ENCODE measurements around the gene BRD7. TPM values are rescaled to one million over a fixed set of nuclear protein-coding genes. Genes with fewer than 3 reads are reported as not detected.

Gene BRD7
- total RNA-seq, 1 experiment from 2014 or later = 122 TPM

DNA sequence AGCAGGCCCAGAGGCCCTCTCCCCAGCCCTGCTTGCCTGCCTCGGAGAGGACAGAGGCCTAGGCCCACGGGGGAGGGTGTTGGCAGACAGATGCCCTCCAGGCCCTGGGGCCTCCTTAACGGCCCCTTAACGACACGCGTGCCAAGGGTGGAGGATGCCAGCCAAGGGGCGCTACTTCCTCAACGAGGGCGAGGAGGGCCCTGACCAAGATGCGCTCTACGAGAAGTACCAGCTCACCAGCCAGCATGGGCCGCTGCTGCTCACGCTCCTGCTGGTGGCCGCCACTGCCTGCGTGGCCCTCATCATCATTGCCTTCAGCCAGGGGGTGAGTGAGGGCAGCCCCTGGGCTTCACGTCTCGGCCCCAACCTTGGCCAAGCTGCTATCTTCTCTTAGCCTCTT lies 80.8 kb downstream of the BRD7 start (continued):
- TF ChIP-seq, protein P1, sequence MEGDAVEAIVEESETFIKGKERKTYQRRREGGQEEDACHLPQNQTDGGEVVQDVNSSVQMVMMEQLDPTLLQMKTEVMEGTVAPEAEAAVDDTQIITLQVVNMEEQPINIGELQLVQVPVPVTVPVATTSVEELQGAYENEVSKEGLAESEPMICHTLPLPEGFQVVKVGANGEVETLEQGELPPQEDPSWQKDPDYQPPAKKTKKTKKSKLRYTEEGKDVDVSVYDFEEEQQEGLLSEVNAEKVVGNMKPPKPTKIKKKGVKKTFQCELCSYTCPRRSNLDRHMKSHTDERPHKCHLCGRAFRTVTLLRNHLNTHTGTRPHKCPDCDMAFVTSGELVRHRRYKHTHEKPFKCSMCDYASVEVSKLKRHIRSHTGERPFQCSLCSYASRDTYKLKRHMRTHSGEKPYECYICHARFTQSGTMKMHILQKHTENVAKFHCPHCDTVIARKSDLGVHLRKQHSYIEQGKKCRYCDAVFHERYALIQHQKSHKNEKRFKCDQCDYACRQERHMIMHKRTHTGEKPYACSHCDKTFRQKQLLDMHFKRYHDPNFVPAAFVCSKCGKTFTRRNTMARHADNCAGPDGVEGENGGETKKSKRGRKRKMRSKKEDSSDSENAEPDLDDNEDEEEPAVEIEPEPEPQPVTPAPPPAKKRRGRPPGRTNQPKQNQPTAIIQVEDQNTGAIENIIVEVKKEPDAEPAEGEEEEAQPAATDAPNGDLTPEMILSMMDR (IDR thresholded peaks at IDR 0.05) = no peak
- TF ChIP-seq GABPB1 (CRISPR knock-in tag; IDR thresholded peaks at IDR 0.05) (no peak), TEAD1 (CRISPR knock-in tag; IDR thresholded peaks at IDR 0.05) (no peak), TEAD4 (CRISPR knock-in tag; IDR thresholded peaks at IDR 0.05) (no peak), ZBTB43 (CRISPR knock-in tag; IDR thresholded peaks at IDR 0.05) (no peak), NR1H2 (CRISPR knock-in tag; IDR thresholded peaks at IDR 0.05) (no peak), PREB (CRISPR knock-in tag; IDR thresholded peaks at IDR 0.05; ENCODE audit: borderline replicate concordance) (no peak)
- TF ChIP-seq, protein P2, sequence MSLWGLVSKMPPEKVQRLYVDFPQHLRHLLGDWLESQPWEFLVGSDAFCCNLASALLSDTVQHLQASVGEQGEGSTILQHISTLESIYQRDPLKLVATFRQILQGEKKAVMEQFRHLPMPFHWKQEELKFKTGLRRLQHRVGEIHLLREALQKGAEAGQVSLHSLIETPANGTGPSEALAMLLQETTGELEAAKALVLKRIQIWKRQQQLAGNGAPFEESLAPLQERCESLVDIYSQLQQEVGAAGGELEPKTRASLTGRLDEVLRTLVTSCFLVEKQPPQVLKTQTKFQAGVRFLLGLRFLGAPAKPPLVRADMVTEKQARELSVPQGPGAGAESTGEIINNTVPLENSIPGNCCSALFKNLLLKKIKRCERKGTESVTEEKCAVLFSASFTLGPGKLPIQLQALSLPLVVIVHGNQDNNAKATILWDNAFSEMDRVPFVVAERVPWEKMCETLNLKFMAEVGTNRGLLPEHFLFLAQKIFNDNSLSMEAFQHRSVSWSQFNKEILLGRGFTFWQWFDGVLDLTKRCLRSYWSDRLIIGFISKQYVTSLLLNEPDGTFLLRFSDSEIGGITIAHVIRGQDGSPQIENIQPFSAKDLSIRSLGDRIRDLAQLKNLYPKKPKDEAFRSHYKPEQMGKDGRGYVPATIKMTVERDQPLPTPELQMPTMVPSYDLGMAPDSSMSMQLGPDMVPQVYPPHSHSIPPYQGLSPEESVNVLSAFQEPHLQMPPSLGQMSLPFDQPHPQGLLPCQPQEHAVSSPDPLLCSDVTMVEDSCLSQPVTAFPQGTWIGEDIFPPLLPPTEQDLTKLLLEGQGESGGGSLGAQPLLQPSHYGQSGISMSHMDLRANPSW (CRISPR knock-in tag; conservative IDR thresholded peaks at IDR 0.05; ENCODE audit: low read depth) = no peak
- TF ChIP-seq, protein P3, sequence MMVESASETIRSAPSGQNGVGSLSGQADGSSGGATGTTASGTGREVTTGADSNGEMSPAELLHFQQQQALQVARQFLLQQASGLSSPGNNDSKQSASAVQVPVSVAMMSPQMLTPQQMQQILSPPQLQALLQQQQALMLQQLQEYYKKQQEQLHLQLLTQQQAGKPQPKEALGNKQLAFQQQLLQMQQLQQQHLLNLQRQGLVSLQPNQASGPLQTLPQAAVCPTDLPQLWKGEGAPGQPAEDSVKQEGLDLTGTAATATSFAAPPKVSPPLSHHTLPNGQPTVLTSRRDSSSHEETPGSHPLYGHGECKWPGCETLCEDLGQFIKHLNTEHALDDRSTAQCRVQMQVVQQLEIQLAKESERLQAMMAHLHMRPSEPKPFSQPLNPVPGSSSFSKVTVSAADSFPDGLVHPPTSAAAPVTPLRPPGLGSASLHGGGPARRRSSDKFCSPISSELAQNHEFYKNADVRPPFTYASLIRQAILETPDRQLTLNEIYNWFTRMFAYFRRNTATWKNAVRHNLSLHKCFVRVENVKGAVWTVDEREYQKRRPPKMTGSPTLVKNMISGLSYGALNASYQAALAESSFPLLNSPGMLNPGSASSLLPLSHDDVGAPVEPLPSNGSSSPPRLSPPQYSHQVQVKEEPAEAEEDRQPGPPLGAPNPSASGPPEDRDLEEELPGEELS (CRISPR knock-in tag; IDR thresholded peaks at IDR 0.05) = no peak

- DNase-seq (ENCODE audit: low spot score) (no peak), ATAC-seq (no peak)
- Mint-ChIP-seq H3K36me3 (peaks cover 6% of the 10 kb centered on the region; the same call in 1 of the 2 replicates), H3K9me3 (peaks cover 6% of the 10 kb centered on the region), H3K4me1 (no peaks in the 10 kb centered on the region), H3K4me3 (no peak overlapping the region), H3K27me3 (ENCODE audit: low read depth) (no peaks in the 10 kb centered on the region; the same call in 1 of the 2 replicates), H3K27ac (no peak overlapping the region)
- TF ChIP-seq HMGA2 (CRISPR knock-in tag; IDR thresholded peaks at IDR 0.05) (no peak), ZNF232 (CRISPR knock-in tag; IDR thresholded peaks at IDR 0.05) (no peak), ZNF671 (CRISPR knock-in tag; IDR thresholded peaks at IDR 0.05) (no peak), TCF7 (CRISPR knock-in tag; IDR thresholded peaks at IDR 0.05; ENCODE audit: low read depth) (no peak), ZNF121 (CRISPR knock-in tag; IDR thresholded peaks at IDR 0.05) (no peak), E2F5 (CRISPR knock-in tag; IDR thresholded peaks at IDR 0.05) (no peak), CREM (CRISPR knock-in tag; IDR thresholded peaks at IDR 0.05) (no peak)
- TF ChIP-seq, protein P4, sequence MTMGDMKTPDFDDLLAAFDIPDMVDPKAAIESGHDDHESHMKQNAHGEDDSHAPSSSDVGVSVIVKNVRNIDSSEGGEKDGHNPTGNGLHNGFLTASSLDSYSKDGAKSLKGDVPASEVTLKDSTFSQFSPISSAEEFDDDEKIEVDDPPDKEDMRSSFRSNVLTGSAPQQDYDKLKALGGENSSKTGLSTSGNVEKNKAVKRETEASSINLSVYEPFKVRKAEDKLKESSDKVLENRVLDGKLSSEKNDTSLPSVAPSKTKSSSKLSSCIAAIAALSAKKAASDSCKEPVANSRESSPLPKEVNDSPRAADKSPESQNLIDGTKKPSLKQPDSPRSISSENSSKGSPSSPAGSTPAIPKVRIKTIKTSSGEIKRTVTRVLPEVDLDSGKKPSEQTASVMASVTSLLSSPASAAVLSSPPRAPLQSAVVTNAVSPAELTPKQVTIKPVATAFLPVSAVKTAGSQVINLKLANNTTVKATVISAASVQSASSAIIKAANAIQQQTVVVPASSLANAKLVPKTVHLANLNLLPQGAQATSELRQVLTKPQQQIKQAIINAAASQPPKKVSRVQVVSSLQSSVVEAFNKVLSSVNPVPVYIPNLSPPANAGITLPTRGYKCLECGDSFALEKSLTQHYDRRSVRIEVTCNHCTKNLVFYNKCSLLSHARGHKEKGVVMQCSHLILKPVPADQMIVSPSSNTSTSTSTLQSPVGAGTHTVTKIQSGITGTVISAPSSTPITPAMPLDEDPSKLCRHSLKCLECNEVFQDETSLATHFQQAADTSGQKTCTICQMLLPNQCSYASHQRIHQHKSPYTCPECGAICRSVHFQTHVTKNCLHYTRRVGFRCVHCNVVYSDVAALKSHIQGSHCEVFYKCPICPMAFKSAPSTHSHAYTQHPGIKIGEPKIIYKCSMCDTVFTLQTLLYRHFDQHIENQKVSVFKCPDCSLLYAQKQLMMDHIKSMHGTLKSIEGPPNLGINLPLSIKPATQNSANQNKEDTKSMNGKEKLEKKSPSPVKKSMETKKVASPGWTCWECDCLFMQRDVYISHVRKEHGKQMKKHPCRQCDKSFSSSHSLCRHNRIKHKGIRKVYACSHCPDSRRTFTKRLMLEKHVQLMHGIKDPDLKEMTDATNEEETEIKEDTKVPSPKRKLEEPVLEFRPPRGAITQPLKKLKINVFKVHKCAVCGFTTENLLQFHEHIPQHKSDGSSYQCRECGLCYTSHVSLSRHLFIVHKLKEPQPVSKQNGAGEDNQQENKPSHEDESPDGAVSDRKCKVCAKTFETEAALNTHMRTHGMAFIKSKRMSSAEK (CRISPR knock-in tag; IDR thresholded peaks at IDR 0.05; ENCODE audit: borderline replicate concordance) = no peak
- ChIA-PET POLR2A (no interaction called here), CTCF (no interaction called here)
Measured at GRCh38 chr16:50286681-50287080, 82.1 kb downstream of the BRD7 start.
